Measurements from ENCODE around the gene WDHD1.
"Not testable (repeated sequence)": the region's sequence is repeated elsewhere in the genome, so short reads cannot be mapped to it uniquely, and the experiment has no call there.

Gene WDHD1

DNA sequence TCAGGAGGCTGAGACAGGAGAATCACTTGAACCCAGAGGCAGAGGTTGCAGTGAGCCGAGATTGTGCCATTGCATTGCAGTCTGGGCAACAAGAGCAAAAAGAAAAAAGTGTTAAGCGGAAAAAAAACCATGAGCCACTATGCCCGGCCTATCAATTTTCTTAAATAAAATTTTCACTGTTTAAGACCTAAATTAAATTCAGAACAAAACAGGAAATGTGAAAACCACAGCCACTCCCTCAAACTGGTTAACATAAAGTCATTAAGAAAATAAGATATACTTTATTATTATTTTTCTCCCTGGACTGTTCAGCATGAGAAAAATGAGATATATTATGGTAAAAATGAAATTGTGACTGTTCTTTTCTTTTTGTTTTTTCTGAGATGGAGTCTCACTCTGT, 79.7 kb downstream of the WDHD1 start:
- H3K4me1 Mint-ChIP-seq (ENCODE audit: low read depth), result peaks cover 2% of the 10 kb centered on the region
- no peaks in the 10 kb centered on the region for H3K27me3 Mint-ChIP-seq (ENCODE audit: low read depth)
- no peak overlapping the region for H3K27ac Mint-ChIP-seq
- no peaks in the 10 kb centered on the region for H3K9me3 Mint-ChIP-seq
- H3K36me3 Mint-ChIP-seq (ENCODE audit: low read depth), result peaks cover 17% of the 10 kb centered on the region
- no peak overlapping the region for H3K4me3 Mint-ChIP-seq

GRCh38 chr14:54946500-54946899, 80.4 kb downstream of the WDHD1 start:
- H3K4me1 Mint-ChIP-seq (ENCODE audit: low read depth), result peaks cover 2% of the 10 kb centered on the region
- H3K27ac Mint-ChIP-seq, result no peak overlapping the region
- H3K36me3 Mint-ChIP-seq (ENCODE audit: low read depth), result peaks cover 17% of the 10 kb centered on the region
- no peaks in the 10 kb centered on the region for H3K27me3 Mint-ChIP-seq (ENCODE audit: low read depth)
- no peak overlapping the region for H3K4me3 Mint-ChIP-seq
- no peaks in the 10 kb centered on the region for H3K9me3 Mint-ChIP-seq

- Mint-ChIP-seq H3K27me3 (ENCODE audit: low read depth) (no peaks in the 10 kb centered on the region), H3K4me3 (no peak overlapping the region), H3K9me3 (no peaks in the 10 kb centered on the region)
These were observed 82.0 kb downstream of the WDHD1 start for GRCh38 chr14:54944737-54945391.

DNA sequence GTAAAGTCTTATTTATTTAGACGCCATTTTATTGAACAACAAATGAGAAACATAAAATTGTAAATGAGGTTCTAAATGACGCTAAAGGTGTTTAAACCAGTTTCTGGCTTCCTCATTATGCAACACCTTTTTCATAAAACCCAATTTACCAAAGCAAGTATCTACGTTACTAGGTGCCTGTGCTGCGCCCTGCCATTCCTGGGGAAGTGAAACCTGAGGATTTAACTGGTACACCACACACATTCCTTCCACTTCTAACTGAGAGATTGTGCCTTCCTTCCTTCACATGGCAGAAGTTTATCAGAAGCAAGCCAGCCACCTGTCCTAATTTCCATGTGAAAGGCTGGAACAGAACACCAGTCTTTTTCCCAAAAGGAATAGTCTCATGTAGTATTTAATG, 84.0 kb downstream of the WDHD1 start:
- peaks cover 8% of the 10 kb centered on the region for H3K36me3 Mint-ChIP-seq (ENCODE audit: low read depth)
- no peak overlapping the region for H3K27ac Mint-ChIP-seq
- H3K9me3 Mint-ChIP-seq, result no peaks in the 10 kb centered on the region
- H3K27me3 Mint-ChIP-seq (ENCODE audit: low read depth), result no peaks in the 10 kb centered on the region
- peaks cover 2% of the 10 kb centered on the region for H3K4me1 Mint-ChIP-seq (ENCODE audit: low read depth)
- H3K4me3 Mint-ChIP-seq, result no peak overlapping the region

More at GRCh38 chr14:54944737-54945391, 82.0 kb downstream of the WDHD1 start:
- H3K4me1 Mint-ChIP-seq (ENCODE audit: low read depth), result peaks cover 2% of the 10 kb centered on the region
- peaks cover 15% of the 10 kb centered on the region for H3K36me3 Mint-ChIP-seq (ENCODE audit: low read depth)
- no peak overlapping the region for H3K27ac Mint-ChIP-seq

DNA sequence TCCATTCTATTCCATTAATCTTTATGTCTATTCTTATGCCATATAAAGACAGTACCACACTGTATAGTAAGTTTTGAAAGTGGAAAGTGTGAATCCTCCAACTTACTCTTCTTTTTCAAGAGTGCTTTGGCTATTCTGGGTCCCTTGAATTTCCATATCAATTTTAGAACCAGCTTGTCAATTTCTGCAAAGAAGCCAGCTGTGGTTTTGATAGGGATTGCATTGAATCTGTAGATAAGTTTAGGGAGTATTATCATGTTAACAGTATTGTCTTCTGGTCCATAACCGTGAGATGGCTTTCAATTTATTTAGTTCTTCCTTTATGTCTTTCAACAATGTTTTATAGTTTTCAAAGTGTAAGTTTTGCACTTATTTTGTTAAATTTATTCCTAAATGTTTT, 90.1 kb downstream of the WDHD1 start:
- Mint-ChIP-seq H3K4me1 (ENCODE audit: low read depth) (no peaks in the 10 kb centered on the region), H3K36me3 (ENCODE audit: low read depth) (peaks cover 3% of the 10 kb centered on the region), H3K9me3 (no peaks in the 10 kb centered on the region), H3K27me3 (ENCODE audit: low read depth) (no peaks in the 10 kb centered on the region), H3K27ac (no peak overlapping the region), H3K4me3 (no peak overlapping the region)

DNA sequence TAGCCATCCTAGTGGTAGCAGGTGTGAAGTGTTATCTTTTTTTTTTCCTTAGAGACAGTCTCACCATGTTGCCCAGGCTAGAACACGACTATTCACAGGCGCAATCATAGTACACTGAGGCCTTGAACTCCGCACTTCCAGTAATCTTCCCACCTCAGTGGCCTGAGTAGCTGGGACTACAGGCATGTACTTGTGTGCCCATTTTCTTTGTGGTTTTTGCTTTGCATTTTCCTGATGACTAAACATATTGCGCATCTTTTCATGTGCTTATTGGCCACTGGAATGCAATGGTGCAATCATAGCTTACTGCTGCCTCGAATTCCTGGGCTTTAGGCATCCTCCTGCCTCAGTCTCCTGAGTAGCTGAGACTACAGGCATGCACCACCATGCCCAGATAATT, 90.9 kb downstream of the WDHD1 start:
- H3K4me3 Mint-ChIP-seq, result no peak overlapping the region
- H3K27me3 Mint-ChIP-seq (ENCODE audit: low read depth), result no peaks in the 10 kb centered on the region
- no peaks in the 10 kb centered on the region for H3K9me3 Mint-ChIP-seq
- H3K4me1 Mint-ChIP-seq (ENCODE audit: low read depth), result peaks cover 1% of the 10 kb centered on the region
- no peak overlapping the region for H3K27ac Mint-ChIP-seq
- peaks cover 4% of the 10 kb centered on the region for H3K36me3 Mint-ChIP-seq (ENCODE audit: low read depth)

DNA sequence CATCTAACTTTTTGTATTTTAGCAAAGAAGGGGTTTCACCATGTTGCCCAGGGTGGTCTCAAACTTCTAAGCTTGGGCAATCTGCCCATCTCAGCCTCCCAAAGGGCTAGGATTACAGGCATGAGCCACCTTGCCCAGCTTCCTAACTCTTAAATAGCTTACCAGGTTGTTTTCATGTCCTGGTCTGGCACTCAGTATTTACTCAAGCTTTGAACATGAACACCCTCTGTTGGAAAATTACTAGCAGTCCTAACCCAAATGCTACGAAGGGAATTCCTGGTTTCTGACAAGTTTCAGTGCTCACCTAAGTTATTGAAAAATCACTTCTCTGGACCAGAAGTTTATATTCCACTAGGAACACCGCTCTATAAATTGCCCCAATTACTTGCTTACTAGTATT, 91.8 kb downstream of the WDHD1 start:
- H3K4me1 Mint-ChIP-seq (ENCODE audit: low read depth), result peaks cover 2% of the 10 kb centered on the region
- no peaks in the 10 kb centered on the region for H3K27me3 Mint-ChIP-seq (ENCODE audit: low read depth)
- H3K4me3 Mint-ChIP-seq, result no peak overlapping the region
- no peak overlapping the region for H3K27ac Mint-ChIP-seq
- peaks cover 5% of the 10 kb centered on the region for H3K36me3 Mint-ChIP-seq (ENCODE audit: low read depth)
- H3K9me3 Mint-ChIP-seq, result no peaks in the 10 kb centered on the region

DNA sequence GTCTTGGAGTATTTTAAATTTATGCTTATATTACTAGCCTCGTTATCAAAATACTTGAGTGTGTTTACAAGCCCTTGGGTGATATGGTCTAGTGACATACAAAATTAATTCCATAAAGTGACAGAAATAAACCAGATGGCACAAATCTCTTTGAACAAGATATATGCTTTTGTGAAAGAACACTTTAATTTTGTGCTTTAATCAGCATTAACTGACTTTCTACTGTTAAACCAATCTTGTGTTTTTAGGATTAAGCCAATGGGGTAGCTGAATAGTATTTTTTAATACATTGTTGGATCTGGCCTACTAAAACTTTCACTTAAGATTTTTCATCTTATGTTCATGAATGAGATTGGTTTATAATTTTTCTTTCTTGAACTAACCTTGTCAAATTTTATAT, 93.9 kb downstream of the WDHD1 start:
- peaks cover 4% of the 10 kb centered on the region for H3K36me3 Mint-ChIP-seq (ENCODE audit: low read depth)
- H3K4me1 Mint-ChIP-seq (ENCODE audit: low read depth), result peaks cover 4% of the 10 kb centered on the region
- no peaks in the 10 kb centered on the region for H3K27me3 Mint-ChIP-seq (ENCODE audit: low read depth)
- no peak overlapping the region for H3K4me3 Mint-ChIP-seq
- no peaks in the 10 kb centered on the region for H3K9me3 Mint-ChIP-seq
- no peak overlapping the region for H3K27ac Mint-ChIP-seq

GRCh38 chr14:54931598-54932340, 95.1 kb downstream of the WDHD1 start:
- no peak overlapping the region for H3K4me3 Mint-ChIP-seq
- H3K4me1 Mint-ChIP-seq (ENCODE audit: low read depth), result peaks cover 8% of the 10 kb centered on the region
- no peak overlapping the region for H3K27ac Mint-ChIP-seq
- no peaks in the 10 kb centered on the region for H3K9me3 Mint-ChIP-seq
- peaks cover 6% of the 10 kb centered on the region for H3K36me3 Mint-ChIP-seq (ENCODE audit: low read depth)
- H3K27me3 Mint-ChIP-seq (ENCODE audit: low read depth), result no peaks in the 10 kb centered on the region

GRCh38 chr14:54931101-54931500, 95.8 kb downstream of the WDHD1 start:
- Mint-ChIP-seq H3K36me3 (ENCODE audit: low read depth) (peaks cover 6% of the 10 kb centered on the region), H3K4me3 (no peak overlapping the region), H3K27me3 (ENCODE audit: low read depth) (no peaks in the 10 kb centered on the region), H3K27ac (no peak overlapping the region), H3K9me3 (no peaks in the 10 kb centered on the region), H3K4me1 (ENCODE audit: low read depth) (peaks cover 8% of the 10 kb centered on the region)

DNA sequence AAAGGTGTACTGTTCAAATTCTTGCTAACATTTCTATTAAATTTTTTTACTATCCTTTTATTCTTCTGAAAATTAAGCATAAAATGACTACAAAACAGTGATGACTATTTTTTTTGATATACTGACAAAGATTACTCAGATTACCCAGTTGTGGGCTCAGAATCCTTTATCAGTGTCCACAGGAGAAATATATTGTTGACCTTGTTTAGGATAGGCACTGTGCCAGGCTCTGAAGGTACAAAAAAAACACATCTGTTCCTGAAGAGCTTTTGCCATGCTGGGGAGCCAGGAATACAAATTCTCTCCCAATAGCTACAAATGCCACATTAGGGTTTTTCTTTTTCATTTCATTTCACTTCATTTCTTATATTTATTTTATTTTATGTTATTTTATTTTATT, 97.3 kb downstream of the WDHD1 start:
- H3K27me3 Mint-ChIP-seq (ENCODE audit: low read depth), result no peaks in the 10 kb centered on the region
- H3K9me3 Mint-ChIP-seq, result no peaks in the 10 kb centered on the region
- H3K27ac Mint-ChIP-seq, result no peak overlapping the region
- no peak overlapping the region for H3K4me3 Mint-ChIP-seq
- H3K36me3 Mint-ChIP-seq (ENCODE audit: low read depth), result peaks cover 6% of the 10 kb centered on the region
- H3K4me1 Mint-ChIP-seq (ENCODE audit: low read depth), result peaks cover 8% of the 10 kb centered on the region

GRCh38 chr14:54928216-54928615, 98.7 kb downstream of the WDHD1 start:
- no peaks in the 10 kb centered on the region for H3K27me3 Mint-ChIP-seq (ENCODE audit: low read depth)
- H3K36me3 Mint-ChIP-seq (ENCODE audit: low read depth), result peaks cover 5% of the 10 kb centered on the region
- H3K9me3 Mint-ChIP-seq, result no peaks in the 10 kb centered on the region
- H3K4me1 Mint-ChIP-seq (ENCODE audit: low read depth), result peaks cover 8% of the 10 kb centered on the region
- H3K27ac Mint-ChIP-seq, result no peak overlapping the region
- no peak overlapping the region for H3K4me3 Mint-ChIP-seq

GRCh38 chr14:54927551-54927950, 99.3 kb downstream of the WDHD1 start:
- peaks cover 5% of the 10 kb centered on the region for H3K36me3 Mint-ChIP-seq (ENCODE audit: low read depth)
- no peak overlapping the region for H3K27ac Mint-ChIP-seq
- no peak overlapping the region for H3K4me3 Mint-ChIP-seq
- H3K27me3 Mint-ChIP-seq (ENCODE audit: low read depth), result no peaks in the 10 kb centered on the region
- H3K4me1 Mint-ChIP-seq (ENCODE audit: low read depth), result peaks cover 9% of the 10 kb centered on the region
- no peaks in the 10 kb centered on the region for H3K9me3 Mint-ChIP-seq

GRCh38 chr14:54926570-54926969, 100.3 kb downstream of the WDHD1 start:
- not testable (repeated sequence) for H3K9me3 Mint-ChIP-seq, H3K4me3 Mint-ChIP-seq

DNA sequence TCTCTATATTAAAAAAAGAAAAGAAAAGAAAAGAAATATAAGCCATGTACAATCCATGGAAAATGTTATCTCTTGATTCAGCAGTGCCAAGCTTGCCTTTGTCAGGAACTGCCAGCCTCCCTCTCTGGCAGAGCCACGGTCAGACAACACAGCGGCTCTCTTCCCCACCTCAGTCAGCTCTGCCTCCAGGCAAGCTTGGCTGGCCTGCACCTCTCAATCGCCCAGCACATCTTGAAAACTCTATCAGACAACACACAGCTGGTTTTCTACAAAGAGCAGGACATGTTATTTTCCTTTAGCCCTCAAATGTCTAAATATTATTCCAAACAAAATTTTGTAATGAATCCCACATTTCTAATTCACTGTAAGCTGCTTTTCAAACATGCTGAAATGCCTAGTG, 104.3 kb downstream of the WDHD1 start:
- no peaks in the 10 kb centered on the region for H3K9me3 Mint-ChIP-seq
- H3K36me3 Mint-ChIP-seq (ENCODE audit: low read depth), result peaks cover 2% of the 10 kb centered on the region
- H3K27me3 Mint-ChIP-seq (ENCODE audit: low read depth), result no peaks in the 10 kb centered on the region
- H3K4me1 Mint-ChIP-seq (ENCODE audit: low read depth), result peaks cover 7% of the 10 kb centered on the region
- no peak overlapping the region for H3K4me3 Mint-ChIP-seq
- no peak overlapping the region for H3K27ac Mint-ChIP-seq

More at GRCh38 chr14:54926570-54926969, 100.3 kb downstream of the WDHD1 start:
- peaks cover 11% of the 10 kb centered on the region for H3K4me1 Mint-ChIP-seq (ENCODE audit: low read depth)
- not testable (repeated sequence) for H3K27me3 Mint-ChIP-seq (ENCODE audit: low read depth); H3K36me3 Mint-ChIP-seq (ENCODE audit: low read depth); H3K27ac Mint-ChIP-seq

All from T-helper 1 cell treated with Interleukin-12 subunit alpha and Interleukin-12 subunit beta and Interleukin-4 antibody, amounts not matched to agents 30 μg/mL and 1 μg/mL, for 36 hours (primary cell).